Smooth muscle cell (in vitro differentiated cells): ENCODE data around the gene SHISA5. TPM values are rescaled to one million over a fixed set of nuclear protein-coding genes. Genes with fewer than 3 reads are reported as not detected.

ENCODE experiments used
- DNase-seq: peaks from one replicate; lab custom pipeline; 2025; ENCODE audit not compliant: unreplicated experiment; lab: John Stamatoyannopoulos, UW
- H2AFZ ChIP-seq: fragments of 200-600 bp; sonication (generic); 2 replicates; pipeline ENCODE4 v1.6.0; 2016; ENCODE audit warnings: antibody characterized with exemption, low read depth, mild to moderate bottlenecking
- H3F3A ChIP-seq: fragments of 200-600 bp; sonication (generic); 2 replicates; pipeline ENCODE4 v1.6.0; 2017; ENCODE audit warnings: antibody characterized with exemption, low read depth
- H3K27ac ChIP-seq: fragments of 200-600 bp; sonication (generic); 2 replicates; pipeline ENCODE4 v1.5.1; 2016; ENCODE audit warnings: low read depth, mild to moderate bottlenecking
- H3K27me3 ChIP-seq: fragments of 200-600 bp; sonication (generic); 2 replicates; pipeline ENCODE4 v1.6.1; 2016; ENCODE audit warnings: low read depth, mild to moderate bottlenecking
- H3K36me3 ChIP-seq: fragments of 200-600 bp; sonication (generic); 2 replicates; pipeline ENCODE4 v1.5.1; 2016; ENCODE audit warnings: low read depth
- H3K4me1 ChIP-seq: fragments of 200-600 bp; sonication (generic); 2 replicates; pipeline ENCODE4 v1.5.1; 2016; ENCODE audit warnings: low read depth
- H3K4me2 ChIP-seq: fragments of 200-600 bp; sonication (generic); 2 replicates; pipeline ENCODE4 v1.6.0; 2016; ENCODE audit warnings: mild to moderate bottlenecking
- H3K4me3 ChIP-seq: fragments of 200-600 bp; sonication (generic); 2 replicates; pipeline ENCODE4 v1.5.1; 2016; ENCODE audit warnings: mild to moderate bottlenecking
- H3K79me2 ChIP-seq: fragments of 200-600 bp; sonication (generic); 2 replicates; pipeline ENCODE4 v1.6.0; 2016; ENCODE audit warnings: low read depth, mild to moderate bottlenecking
- H3K9ac ChIP-seq: fragments of 200-600 bp; sonication (generic); 2 replicates; pipeline ENCODE4 v1.6.0; 2016; ENCODE audit warnings: low read depth
- H3K9me3 ChIP-seq: fragments of 200-600 bp; sonication (generic); replicated peaks from 2 replicates; pipeline ENCODE4 v1.5.1; 2016; ENCODE audit warnings: low read depth
- H4K20me1 ChIP-seq: fragments of 200-600 bp; sonication (generic); 2 replicates; pipeline ENCODE4 v1.6.0; 2016; ENCODE audit warnings: low read depth
- CTCF ChIP-seq: fragments of 200-600 bp; sonication (generic); IDR thresholded peaks from 2 replicates; pipeline ENCODE4 v1.5.1; 2017; ENCODE audit warnings: borderline replicate concordance, mild to moderate bottlenecking, antibody characterized with exemption; ENCODE audit not compliant: insufficient read depth, poor library complexity, severe bottlenecking
- WGBS: methylation state at CpG from one replicate; pipeline ENCODE4 v1.1.7; 2016; ENCODE audit warnings: low lambda C conversion rate; 5-methylcytosine and 5-hydroxymethylcytosine counted together
- polyA plus RNA-seq: library from polyadenylated mRNA; unstranded; fragments of >200 nt; fragmentation: Nextera tagmentation; extraction: Ambion mirVana; gene quantifications from 2 replicates; pipeline ENCODE4 v1.2.1, GENCODE V29; 2016
- total RNA-seq: library from RNA; depleted of rRNA; stranded (reverse); fragments of >200 nt; gene quantifications from 2 replicates; pipeline ENCODE4 v1.2.3, GENCODE V29; 2014

SHISA5 gene
- total and polyA plus RNA-seq, 2 experiments from 2014 or later = 124 to 333 TPM

- Histone ChIP-seq H3K36me3 (no peaks in the 10 kb centered on the region), H3K9ac (peak overlapping the region; percentile 73), H2AFZ (peak overlapping the region; percentile 66), H3K9me3 (no peaks in the 10 kb centered on the region), H3K4me3 (peak overlapping the region; percentile 87), H3K4me2 (peak overlapping the region; percentile 90), H3F3A (peaks cover 5% of the 10 kb centered on the region), H3K79me2 (peaks cover 27% of the 10 kb centered on the region), H4K20me1 (peaks cover 43% of the 10 kb centered on the region), H3K4me1 (peaks cover 15% of the 10 kb centered on the region), H3K27ac (peak overlapping the region; percentile 2), H3K27me3 (no peaks in the 10 kb centered on the region)
- DNase-seq = peak; percentile 33
- TF ChIP-seq CTCF = no peak
- WGBS = 2% methylated on average over 24 of the region's 60 CpGs
Observed at GRCh38 chr3:48428572-48429316, 75.2 kb downstream of the SHISA5 start.

- DNase-seq = no peak
- H4K20me1 ChIP-seq = peaks cover 49% of the 10 kb centered on the region
- H3K9ac ChIP-seq = no peak overlapping the region
- no peaks in the 10 kb centered on the region for H3K36me3 ChIP-seq
- peaks cover 27% of the 10 kb centered on the region for H3K79me2 ChIP-seq
- no peaks in the 10 kb centered on the region for H3K9me3 ChIP-seq
- H3K4me1 ChIP-seq = peaks cover 15% of the 10 kb centered on the region
- H2AFZ ChIP-seq = no peak overlapping the region
- TF ChIP-seq CTCF = no peak
- peaks cover 5% of the 10 kb centered on the region for H3F3A ChIP-seq
- no peak overlapping the region for H3K27ac ChIP-seq
- H3K4me3 ChIP-seq = peak overlapping the region; percentile 87
- no peaks in the 10 kb centered on the region for H3K27me3 ChIP-seq
- peak overlapping the region; percentile 90 for H3K4me2 ChIP-seq
- WGBS = 62% methylated on average over 7 of the region's 7 CpGs
Observed at GRCh38 chr3:48428088-48428571, 75.8 kb downstream of the SHISA5 start.

- peaks cover 12% of the 10 kb centered on the region for H3K4me1 ChIP-seq
- H3F3A ChIP-seq = peaks cover 5% of the 10 kb centered on the region
- H3K4me3 ChIP-seq = peak overlapping the region; percentile 87
- DNase-seq = no peak
- H2AFZ ChIP-seq = no peak overlapping the region
- H3K36me3 ChIP-seq = no peaks in the 10 kb centered on the region
- no peak overlapping the region for H3K27ac ChIP-seq
- no peaks in the 10 kb centered on the region for H3K9me3 ChIP-seq
- WGBS = 89% methylated on average over 9 of the region's 9 CpGs
- no peak for TF ChIP-seq CTCF
- peak overlapping the region; percentile 90 for H3K4me2 ChIP-seq
- H3K79me2 ChIP-seq = peaks cover 27% of the 10 kb centered on the region
- H3K9ac ChIP-seq = no peak overlapping the region
- H3K27me3 ChIP-seq = no peaks in the 10 kb centered on the region
- peaks cover 54% of the 10 kb centered on the region for H4K20me1 ChIP-seq
Observed at GRCh38 chr3:48427630-48427962, 76.4 kb downstream of the SHISA5 start.
